GM19372 (cell line): ENCODE data around the gene NEURL1B.
"Not testable (repeated sequence)": the region's sequence is repeated elsewhere in the genome, so short reads cannot be mapped to it uniquely, and the experiment has no call there.

Experiments used
- ATAC-seq: cut with Tn5 transposase; IDR thresholded peaks from one replicate; pipeline ENCODE4 v1.9.1; 2021; ENCODE audit warnings: mild to moderate bottlenecking, low read depth, moderate library complexity; ENCODE audit not compliant: unreplicated experiment

NEURL1B gene

DNA sequence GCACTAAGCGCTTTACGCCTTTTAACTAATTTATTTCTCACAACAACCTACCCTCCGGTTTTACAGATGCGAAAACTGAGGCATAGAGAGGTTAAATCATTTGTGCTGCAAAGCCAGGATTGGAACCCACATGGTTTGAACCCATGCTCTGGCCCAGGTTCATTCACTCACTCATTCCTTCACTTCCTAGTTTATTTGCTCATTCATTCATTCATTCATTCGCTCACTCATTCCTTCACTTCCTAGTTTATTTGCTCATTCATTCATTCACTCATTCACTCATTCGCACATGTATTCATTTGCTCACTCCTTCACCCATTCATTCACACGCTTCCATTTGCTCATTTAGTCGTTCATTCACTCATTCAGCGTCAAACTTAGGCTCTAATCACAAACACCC, 29.4 kb downstream of the NEURL1B start:
- no peak for ATAC-seq

DNA sequence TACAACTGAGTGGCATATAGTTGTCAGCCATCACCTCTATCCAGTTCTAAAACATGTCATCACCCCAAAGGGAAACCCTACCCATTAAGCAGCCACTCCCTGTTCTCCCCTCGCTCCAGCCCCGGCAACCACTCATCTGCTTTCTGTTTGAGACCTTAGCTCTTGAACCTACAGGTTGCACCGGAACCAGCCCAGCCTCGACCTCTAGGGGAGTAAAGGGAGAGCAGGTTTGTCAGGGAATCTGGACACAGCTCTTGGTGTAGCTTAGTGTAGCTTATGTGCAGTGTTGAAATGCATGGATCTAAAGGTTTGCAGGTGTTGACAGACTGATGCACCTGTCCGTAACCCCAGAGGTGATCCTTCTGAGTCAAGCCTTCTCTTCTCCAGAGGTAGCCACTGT, 30.0 kb downstream of the NEURL1B start:
- no peak for ATAC-seq

DNA sequence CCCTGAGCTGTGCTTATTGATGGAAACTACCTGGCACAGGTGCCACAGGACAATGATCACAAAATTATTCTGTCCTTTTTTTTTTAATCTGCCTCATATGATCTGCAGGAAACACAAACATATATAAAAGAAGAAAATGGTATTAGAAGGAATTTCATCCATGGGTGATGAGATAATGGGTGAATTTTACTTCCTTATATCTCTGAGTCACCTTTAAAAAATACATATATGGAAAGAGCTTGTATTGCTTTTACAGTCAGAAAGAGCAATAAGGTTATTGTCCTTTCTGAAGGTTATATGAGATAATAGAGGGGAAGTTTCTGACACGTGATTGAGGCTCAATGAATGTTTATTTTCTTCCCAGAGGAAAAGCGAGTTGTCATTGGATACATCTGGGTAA, 31.6 kb downstream of the NEURL1B start:
- no peak for ATAC-seq

DNA sequence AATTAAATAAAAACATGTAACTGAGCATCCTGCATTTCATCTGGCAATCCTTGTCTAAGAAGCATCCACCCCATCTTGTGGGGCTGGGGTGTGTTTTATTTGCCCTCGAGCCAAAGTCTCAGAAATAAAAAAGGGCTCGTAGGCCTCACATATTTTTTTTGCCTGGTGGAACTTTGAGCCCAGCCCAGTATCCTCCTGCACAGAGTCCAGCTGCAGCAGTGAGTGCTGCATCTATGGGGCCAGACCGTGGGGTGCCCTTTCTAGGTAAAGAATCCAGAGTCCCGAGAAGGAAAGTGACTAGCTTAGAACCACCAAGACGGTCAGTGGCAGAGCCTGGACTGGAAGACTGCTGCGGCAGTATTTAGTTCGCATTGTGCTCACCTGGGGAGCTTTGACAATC, 33.1 kb downstream of the NEURL1B start:
- ATAC-seq = no peak

DNA sequence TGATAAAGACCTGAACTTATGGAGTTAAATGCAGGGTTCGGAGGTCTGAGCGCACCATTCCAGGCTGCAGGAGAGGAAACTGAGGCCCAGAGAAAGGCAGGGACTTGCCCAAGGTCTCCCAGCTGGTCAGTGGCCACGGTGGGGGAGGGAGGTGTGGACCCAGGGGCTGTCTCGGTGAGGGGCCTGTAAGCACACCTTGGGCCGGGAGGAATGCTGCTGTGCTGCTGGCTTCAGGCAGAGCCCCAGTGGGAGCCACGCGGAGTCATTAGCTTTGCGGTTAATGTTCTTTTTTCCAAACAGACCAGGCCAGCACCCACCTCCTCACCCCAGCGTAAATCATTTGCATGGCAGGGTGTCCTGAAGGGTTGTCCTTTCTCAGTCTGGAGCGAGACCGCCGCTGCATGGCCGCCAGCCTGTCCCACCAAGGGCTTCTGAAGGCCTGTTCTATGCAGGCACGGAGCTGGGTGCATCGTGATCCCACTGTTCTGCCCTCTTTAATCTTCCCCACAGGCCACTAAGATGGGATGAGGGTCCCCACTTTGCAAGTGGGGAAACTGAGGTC, 35.9 kb downstream of the NEURL1B start:
- no peak for ATAC-seq

DNA sequence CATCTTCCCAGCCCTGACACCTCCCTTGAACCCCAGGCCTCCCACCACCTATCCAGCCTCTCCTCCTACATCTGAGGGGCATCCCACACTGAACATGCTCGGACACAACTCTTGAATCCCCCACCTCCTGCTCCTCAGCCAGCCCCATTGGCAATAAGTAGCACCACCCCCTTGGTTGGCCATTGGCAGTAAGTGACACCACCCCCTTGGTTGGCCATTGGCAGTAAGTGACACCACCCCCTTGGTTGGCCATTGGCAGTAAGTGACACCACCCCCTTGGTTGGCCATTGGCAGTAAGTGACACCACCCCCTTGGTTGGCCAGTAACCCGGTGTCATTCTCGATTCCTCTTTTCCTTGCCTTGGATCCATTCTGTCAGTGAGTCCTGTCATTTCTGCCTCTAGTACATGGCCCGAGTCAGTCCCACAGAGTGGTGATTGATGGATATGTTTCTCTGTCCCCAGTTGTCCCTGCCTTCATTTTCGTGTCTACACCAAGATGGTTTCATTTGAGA, 37.4 kb downstream of the NEURL1B start:
- not testable (repeated sequence) for ATAC-seq

DNA sequence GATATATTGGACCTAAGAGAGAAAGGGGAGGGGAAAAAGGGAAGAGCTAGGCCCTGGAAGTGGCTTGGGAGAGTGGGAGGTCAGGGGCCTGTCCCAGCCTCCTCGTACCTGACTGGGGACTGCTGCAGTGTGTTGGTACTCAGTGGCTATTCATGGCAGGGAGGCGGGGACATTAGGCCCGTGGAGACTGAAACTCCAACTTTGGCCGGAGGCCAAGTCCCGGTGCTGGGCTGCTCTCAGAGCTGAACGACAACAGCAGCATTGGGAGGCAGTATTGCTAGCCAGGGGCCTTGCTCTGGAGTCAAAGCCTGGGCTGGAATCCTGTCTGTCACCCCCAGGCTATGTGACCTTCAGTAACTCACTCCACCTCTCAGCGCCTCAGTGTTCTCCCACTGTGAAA, 37.8 kb downstream of the NEURL1B start:
- no peak for ATAC-seq

DNA sequence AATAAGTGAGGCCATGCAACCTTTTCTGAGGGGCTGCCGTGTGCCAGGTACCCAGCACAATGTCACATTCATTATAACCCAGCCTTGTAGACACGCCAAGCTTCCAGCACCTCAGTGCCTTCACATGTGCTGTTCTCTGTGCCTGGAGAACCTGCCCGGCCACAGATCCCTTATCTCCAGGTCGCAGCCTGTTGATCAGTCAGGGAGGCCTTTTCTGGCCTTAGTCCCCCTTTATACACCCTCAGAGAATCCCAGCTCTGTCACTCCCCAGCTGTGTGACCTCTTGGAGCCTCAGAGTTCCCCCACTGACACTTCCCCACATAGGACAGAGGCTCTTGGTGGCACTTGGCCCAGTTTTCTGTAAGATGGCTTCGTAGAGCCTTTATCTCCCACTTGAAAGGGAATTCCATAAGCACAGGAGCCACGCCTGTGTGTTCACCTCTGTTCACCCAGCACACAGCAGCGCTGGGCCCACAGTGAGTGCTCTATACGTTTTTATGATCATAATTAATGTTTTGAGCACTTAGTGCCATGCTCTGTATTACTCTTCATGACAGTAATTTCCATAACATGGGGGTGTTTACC, 38.7 kb downstream of the NEURL1B start:
- ATAC-seq = no peak

DNA sequence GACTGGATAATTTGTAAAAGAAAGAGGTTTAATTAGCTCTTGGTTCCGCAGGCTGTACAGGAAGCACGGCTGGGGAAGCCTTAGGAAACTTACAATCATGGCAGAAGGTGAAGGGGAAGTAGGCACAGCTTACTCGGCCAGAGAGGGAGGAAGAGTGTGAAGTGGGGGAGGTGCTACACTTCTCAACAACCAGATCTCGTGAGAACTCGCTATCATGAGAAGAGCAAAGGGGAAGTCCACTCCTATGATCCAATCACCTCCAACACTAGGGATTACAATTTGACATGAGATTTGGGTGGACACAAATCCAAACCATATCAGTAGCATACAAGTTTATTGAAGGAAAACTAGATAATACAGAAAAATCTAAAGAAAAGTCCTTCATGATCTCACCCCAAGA, 39.9 kb downstream of the NEURL1B start:
- no peak for ATAC-seq

DNA sequence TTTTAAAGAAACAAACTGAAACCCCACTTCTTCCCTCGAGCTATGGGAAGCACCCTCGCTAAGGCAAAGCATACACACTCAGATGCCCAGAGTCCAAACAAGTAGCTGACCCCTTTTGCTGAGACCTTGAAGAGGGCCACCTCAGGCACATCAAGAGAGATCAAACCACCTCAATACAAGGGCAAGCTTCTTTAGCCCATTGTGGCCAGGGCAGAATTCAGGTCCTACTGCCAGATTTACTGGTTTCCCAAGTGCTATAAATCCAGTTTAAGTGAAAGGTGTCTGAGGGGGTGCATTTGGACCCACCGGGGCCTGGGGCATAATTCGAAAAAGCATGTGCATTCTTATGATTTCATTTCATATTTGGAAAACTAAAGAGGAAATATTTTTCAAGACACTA, 40.4 kb downstream of the NEURL1B start:
- ATAC-seq = no peak

DNA sequence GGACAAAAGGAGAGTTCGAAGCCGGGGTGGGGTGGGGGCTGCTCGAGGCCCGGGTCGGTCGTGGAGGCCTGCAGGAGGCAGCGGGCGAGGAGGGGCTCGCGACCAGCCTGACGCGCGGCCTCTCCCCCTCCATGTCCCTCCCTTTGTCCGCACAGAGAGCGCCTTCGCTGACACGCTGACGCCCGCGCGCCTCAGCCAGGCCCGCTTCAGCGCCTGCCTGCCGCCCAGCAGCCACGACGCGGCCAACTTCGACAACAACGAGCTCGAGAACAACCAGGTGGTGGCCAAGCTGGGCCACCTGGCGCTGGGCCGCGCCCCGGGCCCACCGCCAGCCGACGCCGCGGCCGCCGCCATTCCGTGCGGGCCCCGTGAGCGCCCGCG, 42.2 kb downstream of the NEURL1B start:
- no peak for ATAC-seq

DNA sequence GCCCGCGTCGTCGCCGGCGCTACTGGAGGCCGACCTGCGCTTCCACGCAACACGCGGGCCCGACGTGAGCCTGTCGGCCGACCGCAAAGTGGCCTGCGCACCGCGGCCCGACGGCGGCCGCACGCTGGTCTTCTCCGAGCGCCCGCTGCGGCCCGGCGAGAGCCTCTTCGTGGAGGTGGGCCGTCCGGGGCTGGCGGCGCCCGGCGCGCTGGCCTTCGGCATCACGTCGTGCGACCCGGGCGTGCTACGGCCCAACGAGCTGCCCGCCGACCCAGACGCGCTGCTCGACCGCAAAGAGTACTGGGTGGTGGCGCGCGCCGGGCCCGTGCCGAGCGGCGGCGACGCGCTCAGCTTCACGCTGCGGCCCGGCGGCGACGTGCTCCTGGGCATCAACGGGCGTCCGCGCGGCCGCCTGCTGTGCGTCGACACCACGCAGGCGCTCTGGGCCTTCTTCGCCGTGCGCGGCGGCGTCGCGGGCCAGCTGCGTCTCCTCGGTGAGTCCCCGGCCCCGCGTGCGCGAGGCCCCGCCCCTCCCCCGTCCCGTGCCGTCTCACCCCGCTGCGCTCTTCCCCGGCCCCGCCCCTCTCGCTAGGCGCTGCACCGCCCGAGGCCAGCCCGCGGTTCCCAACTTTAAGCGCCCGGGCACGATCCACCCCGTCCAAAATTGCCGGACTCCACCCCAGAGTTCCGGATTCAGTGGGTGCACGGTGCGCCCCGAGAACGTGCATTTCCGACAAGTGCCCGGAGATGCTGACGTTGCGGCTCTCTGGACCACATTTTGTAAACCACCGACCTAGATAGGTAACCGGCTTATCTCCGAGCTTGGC, 42.8 kb downstream of the NEURL1B start:
- ATAC-seq = no peak

DNA sequence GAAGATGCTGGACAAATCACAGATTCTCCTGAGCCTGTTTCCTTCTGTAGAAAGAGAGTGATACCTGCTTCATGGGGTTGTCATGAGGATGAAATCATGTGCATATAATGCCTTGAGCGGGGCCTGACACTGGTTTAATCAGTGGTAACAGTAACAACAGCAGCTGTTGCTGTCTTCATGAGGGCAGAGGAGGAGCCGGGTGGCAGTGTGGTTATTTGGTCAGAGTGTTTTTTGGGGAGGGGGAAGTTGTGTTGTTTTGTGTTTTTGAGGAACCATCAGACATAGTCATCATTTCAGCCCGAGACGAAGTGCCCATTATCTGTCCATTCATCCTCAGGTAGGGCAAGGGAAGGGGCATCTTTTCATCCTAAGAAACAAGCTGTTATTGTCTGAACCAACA, 44.0 kb downstream of the NEURL1B start:
- ATAC-seq = no peak

DNA sequence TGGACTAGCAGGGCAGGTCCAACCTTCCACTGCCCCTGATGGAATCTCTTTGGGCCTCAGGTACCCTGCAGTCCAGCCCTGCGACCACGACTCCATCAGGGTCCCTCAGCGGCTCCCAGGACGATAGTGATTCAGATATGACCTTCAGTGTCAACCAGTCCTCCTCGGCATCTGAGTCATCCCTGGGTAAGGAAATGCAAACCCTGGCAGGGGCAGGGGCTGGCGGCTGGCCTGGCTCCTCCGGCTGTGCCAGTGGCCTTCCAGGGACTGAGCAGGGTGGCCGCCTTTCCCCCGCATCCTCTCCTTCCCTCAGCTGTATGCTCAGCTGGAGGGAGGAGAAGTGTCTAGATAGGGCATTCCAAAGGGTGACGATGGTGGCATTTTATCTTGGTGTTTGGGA, 45.0 kb downstream of the NEURL1B start:
- ATAC-seq = no peak

DNA sequence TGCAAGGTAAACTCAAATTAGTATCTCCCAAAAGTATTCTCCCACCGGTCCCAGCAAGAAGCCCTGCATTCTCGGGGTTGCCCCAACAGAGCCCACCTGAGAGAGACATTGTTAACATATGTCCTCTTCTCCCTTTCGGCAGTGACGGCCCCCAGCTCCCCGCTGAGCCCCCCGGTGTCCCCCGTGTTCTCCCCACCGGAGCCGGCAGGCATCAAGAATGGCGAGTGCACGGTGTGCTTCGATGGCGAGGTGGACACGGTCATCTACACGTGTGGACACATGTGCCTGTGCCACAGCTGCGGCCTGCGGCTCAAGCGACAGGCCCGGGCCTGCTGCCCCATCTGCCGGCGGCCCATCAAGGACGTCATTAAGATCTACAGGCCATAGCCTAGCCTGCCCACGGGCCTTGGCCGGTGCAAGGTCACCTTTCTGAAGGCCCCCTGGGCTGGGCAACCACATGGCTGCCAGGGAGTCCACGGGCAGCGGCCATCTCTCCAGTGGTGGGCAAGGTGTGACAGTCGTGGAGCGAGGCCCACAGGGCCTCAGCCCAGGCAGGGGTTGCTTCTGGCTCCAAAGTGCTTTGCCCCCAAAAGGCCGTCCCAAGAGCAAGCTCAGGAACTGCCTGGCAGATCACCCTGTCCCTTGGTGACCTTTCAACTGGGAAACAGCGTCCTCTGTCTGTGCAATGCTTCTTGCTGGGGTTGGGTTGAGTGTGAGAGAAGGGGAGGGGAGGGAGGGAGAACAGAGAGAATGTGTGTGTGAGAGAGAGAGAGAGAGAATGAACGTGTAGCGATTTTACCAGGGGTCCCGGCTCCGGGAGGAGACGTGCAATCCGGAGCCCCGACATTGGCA, 45.7 kb downstream of the NEURL1B start:
- ATAC-seq = no peak

DNA sequence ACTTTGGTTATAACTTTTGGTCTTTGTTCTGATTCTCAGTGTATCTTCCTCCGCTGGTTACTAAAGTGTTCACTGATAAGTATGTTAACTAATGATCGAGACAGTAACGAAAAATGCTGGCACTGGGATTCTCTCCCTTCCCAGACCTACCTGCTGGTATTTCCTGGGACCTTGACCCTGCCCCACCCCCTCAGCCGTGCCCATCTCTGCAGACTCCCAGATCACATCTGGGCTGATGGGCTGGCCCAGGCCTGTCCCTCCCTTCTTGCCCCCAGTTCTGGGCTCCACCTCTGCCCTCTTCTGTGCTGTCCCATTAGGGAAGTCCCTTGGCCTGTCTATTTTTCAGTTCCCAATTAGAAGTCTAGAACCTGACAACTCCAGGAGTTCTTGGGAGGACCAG, 46.9 kb downstream of the NEURL1B start:
- ATAC-seq = no peak

DNA sequence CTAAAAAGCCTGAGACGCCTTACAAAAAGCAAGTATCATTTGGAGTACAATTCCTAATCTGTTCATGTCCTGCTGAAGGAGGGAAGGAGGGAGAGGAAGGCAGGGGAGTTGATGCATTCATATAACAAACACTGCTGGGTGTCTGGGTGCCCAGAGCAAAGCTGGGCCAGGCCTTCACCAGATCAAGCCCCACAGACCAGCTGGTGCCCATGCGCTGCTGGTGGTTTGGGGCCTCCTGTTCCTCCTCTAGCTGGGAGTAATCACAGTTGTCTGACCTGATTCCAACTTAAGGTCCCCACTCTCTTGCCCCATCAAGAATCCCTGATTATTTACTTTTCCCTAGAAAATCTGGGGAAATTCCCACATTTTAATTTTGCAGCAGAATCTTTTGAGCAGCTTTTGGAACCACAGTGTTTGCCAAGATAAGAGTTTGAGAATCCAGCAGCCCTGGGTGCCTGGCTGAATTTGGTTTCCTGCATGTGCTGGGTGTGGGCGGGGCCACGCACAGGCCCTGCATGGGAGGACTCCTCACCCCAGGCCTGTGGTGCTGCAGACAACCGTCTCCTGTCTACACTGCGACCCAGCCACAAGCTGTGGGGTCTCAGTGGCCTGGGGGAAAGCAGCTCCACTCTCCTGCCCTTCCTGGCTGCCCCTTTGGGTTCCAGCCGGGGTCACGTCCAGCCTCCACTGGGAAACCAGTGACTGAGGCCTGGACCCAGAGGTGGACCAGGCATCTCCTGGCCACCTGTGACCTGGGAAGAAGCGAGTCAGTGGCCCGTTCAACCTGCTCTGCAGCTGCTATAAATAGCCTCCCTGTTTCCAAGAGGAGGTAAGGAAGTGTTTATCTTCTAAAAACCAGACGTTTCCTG, 47.5 kb downstream of the NEURL1B start:
- ATAC-seq = no peak

DNA sequence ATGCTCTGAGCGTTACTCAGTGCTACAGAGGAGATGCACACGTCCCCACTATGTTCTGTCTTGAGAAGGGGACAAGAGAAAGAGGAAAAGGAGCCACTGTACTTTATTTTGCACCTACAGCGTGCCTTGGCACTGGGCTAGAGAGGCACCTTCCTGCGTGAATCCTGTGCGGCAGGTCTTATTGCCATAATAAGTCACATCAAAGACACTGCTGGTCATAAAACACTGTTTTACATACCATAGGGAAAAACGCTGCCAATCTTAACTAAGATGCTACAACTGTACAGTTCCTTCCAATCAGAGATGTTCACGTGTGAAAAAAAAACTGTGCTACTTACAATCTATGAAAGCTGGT, 48.1 kb downstream of the NEURL1B start:
- ATAC-seq = no peak

DNA sequence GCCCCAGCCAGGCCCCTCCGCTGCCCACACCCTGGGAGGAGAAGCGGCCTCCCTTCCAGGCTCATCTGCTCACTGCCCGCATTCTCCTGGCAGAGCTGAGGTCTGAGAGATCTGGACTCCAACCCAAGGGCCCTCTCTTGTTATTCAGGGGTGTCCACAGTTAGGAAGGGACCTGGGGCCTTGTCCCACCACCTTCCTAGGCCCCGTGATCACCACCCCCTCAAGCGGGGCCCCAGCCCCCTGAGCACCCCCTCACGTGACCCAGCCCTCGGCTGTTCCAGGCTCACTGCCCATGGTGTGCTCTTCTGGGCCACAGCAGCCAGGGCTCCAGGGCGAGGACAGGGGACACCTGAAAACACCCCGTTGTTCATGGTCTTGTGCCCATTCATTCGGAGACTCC, 48.7 kb downstream of the NEURL1B start:
- no peak for ATAC-seq
